ENCODE measurements around the gene EIF4E1B.

DNA sequence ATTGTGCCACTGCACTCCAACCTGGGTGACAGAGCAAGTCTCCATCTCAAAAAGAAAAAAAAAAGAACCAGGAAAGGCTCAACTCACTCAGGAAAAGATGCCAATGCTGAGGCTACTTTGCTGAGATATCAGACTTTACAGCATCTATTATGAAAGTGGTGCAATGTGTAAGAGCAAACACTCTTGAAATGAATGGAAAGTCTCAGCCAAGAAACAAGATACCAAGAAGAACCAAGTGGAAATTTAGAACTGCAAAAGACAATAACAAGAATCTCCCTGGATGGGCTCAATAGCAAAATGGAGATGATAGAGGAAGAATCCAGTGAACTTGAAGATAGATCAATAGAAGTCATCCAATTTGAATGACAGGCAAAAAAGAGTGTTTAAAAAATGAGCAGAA, 54.5 kb downstream of the EIF4E1B start:
- TF ChIP-seq ESRRG (CRISPR knock-in tag; IDR thresholded peaks at IDR 0.05) (no peak), GLIS3 (CRISPR knock-in tag; IDR thresholded peaks at IDR 0.05) (no peak), ZFP30 (CRISPR knock-in tag; IDR thresholded peaks at IDR 0.05) (no peak), BACH2 (CRISPR knock-in tag; IDR thresholded peaks at IDR 0.05; ENCODE audit: borderline replicate concordance) (no peak)
